ENCODE measurements around the gene KCNMA1.

KCNMA1 gene

GRCh38 chr10:76935941-76936613 lies 701.5 kb downstream of the KCNMA1 start:
- ATAC-seq (no peak), DNase-seq (no peak)
- H3K27me3 Mint-ChIP-seq: no peaks in the 10 kb centered on the region
- H3K36me3 Mint-ChIP-seq (ENCODE audit: low read depth): no peaks in the 10 kb centered on the region
- H3K4me1 Mint-ChIP-seq: no peaks in the 10 kb centered on the region
- no peak overlapping the region for H3K4me3 Mint-ChIP-seq
- peaks cover under 1% of the 10 kb centered on the region for H3K9me3 Mint-ChIP-seq
- no peak overlapping the region for H3K27ac Mint-ChIP-seq

- DNase-seq (no peak), ATAC-seq (no peak)
- Mint-ChIP-seq H3K9me3 (peaks cover 12% of the 10 kb centered on the region), H3K36me3 (ENCODE audit: low read depth) (no peaks in the 10 kb centered on the region), H3K27ac (no peak overlapping the region), H3K4me1 (no peaks in the 10 kb centered on the region), H3K4me3 (no peak overlapping the region), H3K27me3 (no peaks in the 10 kb centered on the region)
Observed at GRCh38 chr10:76928565-76928964, 709.0 kb downstream of the KCNMA1 start.

- no peaks in the 10 kb centered on the region for H3K27me3 Mint-ChIP-seq
- no peak overlapping the region for H3K27ac Mint-ChIP-seq
- H3K9me3 Mint-ChIP-seq: peaks cover 9% of the 10 kb centered on the region
- H3K4me3 Mint-ChIP-seq: no peak overlapping the region
- ATAC-seq: no peak
- DNase-seq: no peak
- no peaks in the 10 kb centered on the region for H3K36me3 Mint-ChIP-seq (ENCODE audit: low read depth)
- no peaks in the 10 kb centered on the region for H3K4me1 Mint-ChIP-seq
Observed at GRCh38 chr10:76925636-76926405, 711.8 kb downstream of the KCNMA1 start.

GRCh38 chr10:76922666-76923065 lies 714.9 kb downstream of the KCNMA1 start:
- Mint-ChIP-seq H3K36me3 (ENCODE audit: low read depth) (no peaks in the 10 kb centered on the region), H3K4me1 (no peaks in the 10 kb centered on the region), H3K27ac (no peak overlapping the region), H3K9me3 (no peaks in the 10 kb centered on the region), H3K27me3 (no peaks in the 10 kb centered on the region), H3K4me3 (no peak overlapping the region)
- no peak for ATAC-seq
- DNase-seq: no peak

GRCh38 chr10:76921383-76922010 lies 716.1 kb downstream of the KCNMA1 start:
- no peaks in the 10 kb centered on the region for H3K36me3 Mint-ChIP-seq (ENCODE audit: low read depth)
- no peaks in the 10 kb centered on the region for H3K4me1 Mint-ChIP-seq
- ATAC-seq (no peak), DNase-seq (no peak)
- no peaks in the 10 kb centered on the region for H3K27me3 Mint-ChIP-seq
- no peak overlapping the region for H3K4me3 Mint-ChIP-seq
- H3K27ac Mint-ChIP-seq: no peak overlapping the region
- no peaks in the 10 kb centered on the region for H3K9me3 Mint-ChIP-seq

- no peak for ATAC-seq
- Mint-ChIP-seq H3K4me1 (no peaks in the 10 kb centered on the region), H3K27ac (no peak overlapping the region), H3K4me3 (no peak overlapping the region), H3K9me3 (no peaks in the 10 kb centered on the region), H3K36me3 (ENCODE audit: low read depth) (no peaks in the 10 kb centered on the region), H3K27me3 (no peaks in the 10 kb centered on the region)
- DNase-seq: no peak
Observed at GRCh38 chr10:76920581-76920980, 717.0 kb downstream of the KCNMA1 start.

- DNase-seq (no peak), ATAC-seq (no peak)
- Mint-ChIP-seq H3K9me3 (no peaks in the 10 kb centered on the region), H3K36me3 (ENCODE audit: low read depth) (no peaks in the 10 kb centered on the region), H3K4me1 (no peaks in the 10 kb centered on the region), H3K27me3 (no peaks in the 10 kb centered on the region), H3K4me3 (no peak overlapping the region), H3K27ac (no peak overlapping the region)
Observed at GRCh38 chr10:76918106-76918505, 719.5 kb downstream of the KCNMA1 start.

GRCh38 chr10:76917071-76917470 lies 720.5 kb downstream of the KCNMA1 start:
- no peak overlapping the region for H3K4me3 Mint-ChIP-seq
- no peak overlapping the region for H3K27ac Mint-ChIP-seq
- H3K36me3 Mint-ChIP-seq (ENCODE audit: low read depth): no peaks in the 10 kb centered on the region
- DNase-seq: no peak
- no peaks in the 10 kb centered on the region for H3K4me1 Mint-ChIP-seq
- H3K9me3 Mint-ChIP-seq: no peaks in the 10 kb centered on the region
- H3K27me3 Mint-ChIP-seq: peaks cover 3% of the 10 kb centered on the region
- ATAC-seq: no peak

GRCh38 chr10:76916536-76916935 lies 721.1 kb downstream of the KCNMA1 start:
- no peaks in the 10 kb centered on the region for H3K9me3 Mint-ChIP-seq
- H3K4me1 Mint-ChIP-seq: no peaks in the 10 kb centered on the region
- DNase-seq (no peak), ATAC-seq (no peak)
- no peak overlapping the region for H3K27ac Mint-ChIP-seq
- H3K36me3 Mint-ChIP-seq (ENCODE audit: low read depth): no peaks in the 10 kb centered on the region
- H3K27me3 Mint-ChIP-seq: peaks cover 3% of the 10 kb centered on the region
- H3K4me3 Mint-ChIP-seq: no peak overlapping the region

- ATAC-seq: no peak
- Mint-ChIP-seq H3K27me3 (peaks cover 4% of the 10 kb centered on the region), H3K9me3 (no peaks in the 10 kb centered on the region), H3K4me3 (no peak overlapping the region), H3K4me1 (no peaks in the 10 kb centered on the region), H3K36me3 (ENCODE audit: low read depth) (no peaks in the 10 kb centered on the region), H3K27ac (no peak overlapping the region)
- DNase-seq: no peak
Observed at GRCh38 chr10:76915316-76915715, 722.3 kb downstream of the KCNMA1 start.

GRCh38 chr10:76911184-76911583 lies 726.4 kb downstream of the KCNMA1 start:
- H3K4me3 Mint-ChIP-seq: no peak overlapping the region
- H3K4me1 Mint-ChIP-seq: no peaks in the 10 kb centered on the region
- ATAC-seq: no peak
- peaks cover 4% of the 10 kb centered on the region for H3K9me3 Mint-ChIP-seq
- DNase-seq: no peak
- H3K27me3 Mint-ChIP-seq: peaks cover 4% of the 10 kb centered on the region
- no peak overlapping the region for H3K27ac Mint-ChIP-seq
- no peaks in the 10 kb centered on the region for H3K36me3 Mint-ChIP-seq (ENCODE audit: low read depth)

GRCh38 chr10:76910184-76910962 lies 727.2 kb downstream of the KCNMA1 start:
- Mint-ChIP-seq H3K4me1 (no peaks in the 10 kb centered on the region), H3K27me3 (peaks cover 4% of the 10 kb centered on the region), H3K9me3 (peaks cover 4% of the 10 kb centered on the region), H3K36me3 (ENCODE audit: low read depth) (no peaks in the 10 kb centered on the region), H3K4me3 (no peak overlapping the region), H3K27ac (no peak overlapping the region)
- ATAC-seq: no peak
- DNase-seq: no peak

GRCh38 chr10:76906256-76906655 lies 731.4 kb downstream of the KCNMA1 start:
- DNase-seq: no peak
- no peaks in the 10 kb centered on the region for H3K4me1 Mint-ChIP-seq
- peaks cover 4% of the 10 kb centered on the region for H3K9me3 Mint-ChIP-seq
- no peak for ATAC-seq
- no peaks in the 10 kb centered on the region for H3K27me3 Mint-ChIP-seq
- no peak overlapping the region for H3K27ac Mint-ChIP-seq
- H3K4me3 Mint-ChIP-seq: no peak overlapping the region
- no peaks in the 10 kb centered on the region for H3K36me3 Mint-ChIP-seq (ENCODE audit: low read depth)

- H3K36me3 Mint-ChIP-seq (ENCODE audit: low read depth): no peaks in the 10 kb centered on the region
- no peaks in the 10 kb centered on the region for H3K4me1 Mint-ChIP-seq
- no peak overlapping the region for H3K4me3 Mint-ChIP-seq
- no peaks in the 10 kb centered on the region for H3K27me3 Mint-ChIP-seq
- ATAC-seq (no peak), DNase-seq (no peak)
- H3K27ac Mint-ChIP-seq: no peak overlapping the region
- H3K9me3 Mint-ChIP-seq: peaks cover 4% of the 10 kb centered on the region
Observed at GRCh38 chr10:76905251-76905650, 732.4 kb downstream of the KCNMA1 start.
